CD8-positive, alpha-beta memory T cell (primary cell): ENCODE measurements around the gene FBXO4. TPM values are rescaled to one million over a fixed set of nuclear protein-coding genes. Genes with fewer than 3 reads are reported as not detected.
A peak's percentile ranks its signal among the peaks of the same experiment; 100 is the strongest.

Source experiments
- CTCF ChIA-PET: fragments of 350-600 bp; sonication (Branson Sonifier 250); formaldehyde crosslinking; loops from one replicate; lab custom pipeline; 2021; ENCODE audit warnings: antibody characterized with exemption; lab: Charles Lee
- POLR2A ChIA-PET: fragments of 350-600 bp; sonication (Branson Sonifier 250); formaldehyde crosslinking; loops from one replicate; lab custom pipeline; 2021; ENCODE audit warnings: antibody characterized with exemption; lab: Charles Lee
- DNase-seq, 5 donors: peaks; one replicate each; pipeline versions ENCODE4 v3.0.0 to v3.0.0-alpha.2; 2020 to 2022; ENCODE audit warnings: mixed read lengths in 1 of 5
- H3K27ac ChIP-seq: one replicate; pipeline ENCODE4 v1.7.0; 2013; ENCODE audit warnings: low read depth, mild to moderate bottlenecking, low read length, moderate library complexity
- H3K27me3 ChIP-seq: 2 replicates; pipeline ENCODE4 v1.7.0; 2013; ENCODE audit warnings: low read length, mild to moderate bottlenecking; ENCODE audit not compliant: insufficient read depth, poor library complexity, severe bottlenecking
- H3K36me3 ChIP-seq: 2 replicates; pipeline ENCODE4 v1.7.0; 2013; ENCODE audit warnings: mild to moderate bottlenecking, low read length, moderate library complexity; ENCODE audit not compliant: insufficient read depth
- H3K4me1 ChIP-seq: 2 replicates; pipeline ENCODE4 v1.7.0; 2013; ENCODE audit warnings: mild to moderate bottlenecking, low read length, moderate library complexity; ENCODE audit not compliant: insufficient read depth
- H3K4me3 ChIP-seq: 2 replicates; pipeline ENCODE4 v1.7.0; 2013; ENCODE audit warnings: mild to moderate bottlenecking, low read length
- H3K9me3 ChIP-seq: 2 replicates; pipeline ENCODE4 v1.7.0; 2013; ENCODE audit warnings: mild to moderate bottlenecking, low read length
- H3K27ac Mint-ChIP-seq, 8 donors: one replicate each; pipeline ENCODE4 v1.8.0; 2020 to 2021; ENCODE audit warnings: mixed read lengths in 8 of 8, mild to moderate bottlenecking in 6 of 8, inconsistent platforms in 3 of 8, moderate library complexity in 3 of 8
- H3K27me3 Mint-ChIP-seq, 2 donors: one replicate each; pipeline ENCODE4 v1.8.0; 2020 to 2021; ENCODE audit warnings: mixed read lengths in 2 of 2, mild to moderate bottlenecking in 1 of 2, moderate library complexity in 1 of 2
- H3K36me3 Mint-ChIP-seq, 3 donors: one replicate each; pipeline ENCODE4 v1.8.0; 2020 to 2021; ENCODE audit warnings: mixed read lengths in 3 of 3, inconsistent platforms in 1 of 3, mild to moderate bottlenecking in 1 of 3
- H3K4me1 Mint-ChIP-seq, 3 donors: one replicate each; pipeline ENCODE4 v1.8.0; 2020 to 2021; ENCODE audit warnings: mixed read lengths in 3 of 3, inconsistent platforms in 1 of 3, mild to moderate bottlenecking in 1 of 3
- H3K4me3 Mint-ChIP-seq, 7 donors: one replicate each; pipeline ENCODE4 v1.8.0; 2020 to 2021; ENCODE audit warnings: mixed read lengths in 7 of 7, mild to moderate bottlenecking in 6 of 7, moderate library complexity in 4 of 7, inconsistent platforms in 2 of 7
- H3K9me3 Mint-ChIP-seq, 5 donors: one replicate each; pipeline ENCODE4 v1.8.0; 2020 to 2022; ENCODE audit warnings: mixed read lengths in 5 of 5, mild to moderate bottlenecking in 3 of 5, moderate library complexity in 2 of 5, inconsistent platforms in 1 of 5
- polyA plus RNA-seq: library from polyadenylated mRNA; unstranded; fragments of 300-500 nt; fragmentation: Illumina TruSeq; gene quantifications from one replicate; pipeline ENCODE4 v1.2.3, GENCODE V29; 2021
- total RNA-seq, 2 experiments: library from RNA; stranded (reverse); gene quantifications; one replicate each; pipeline ENCODE4 v1.2.3, GENCODE V29; 2021

Gene FBXO4, protein sequence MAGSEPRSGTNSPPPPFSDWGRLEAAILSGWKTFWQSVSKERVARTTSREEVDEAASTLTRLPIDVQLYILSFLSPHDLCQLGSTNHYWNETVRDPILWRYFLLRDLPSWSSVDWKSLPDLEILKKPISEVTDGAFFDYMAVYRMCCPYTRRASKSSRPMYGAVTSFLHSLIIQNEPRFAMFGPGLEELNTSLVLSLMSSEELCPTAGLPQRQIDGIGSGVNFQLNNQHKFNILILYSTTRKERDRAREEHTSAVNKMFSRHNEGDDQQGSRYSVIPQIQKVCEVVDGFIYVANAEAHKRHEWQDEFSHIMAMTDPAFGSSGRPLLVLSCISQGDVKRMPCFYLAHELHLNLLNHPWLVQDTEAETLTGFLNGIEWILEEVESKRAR
- total RNA-seq (10 to 100 TPM; 15.8 to 18.0 TPM), polyA plus RNA-seq (17.0 TPM)

DNA sequence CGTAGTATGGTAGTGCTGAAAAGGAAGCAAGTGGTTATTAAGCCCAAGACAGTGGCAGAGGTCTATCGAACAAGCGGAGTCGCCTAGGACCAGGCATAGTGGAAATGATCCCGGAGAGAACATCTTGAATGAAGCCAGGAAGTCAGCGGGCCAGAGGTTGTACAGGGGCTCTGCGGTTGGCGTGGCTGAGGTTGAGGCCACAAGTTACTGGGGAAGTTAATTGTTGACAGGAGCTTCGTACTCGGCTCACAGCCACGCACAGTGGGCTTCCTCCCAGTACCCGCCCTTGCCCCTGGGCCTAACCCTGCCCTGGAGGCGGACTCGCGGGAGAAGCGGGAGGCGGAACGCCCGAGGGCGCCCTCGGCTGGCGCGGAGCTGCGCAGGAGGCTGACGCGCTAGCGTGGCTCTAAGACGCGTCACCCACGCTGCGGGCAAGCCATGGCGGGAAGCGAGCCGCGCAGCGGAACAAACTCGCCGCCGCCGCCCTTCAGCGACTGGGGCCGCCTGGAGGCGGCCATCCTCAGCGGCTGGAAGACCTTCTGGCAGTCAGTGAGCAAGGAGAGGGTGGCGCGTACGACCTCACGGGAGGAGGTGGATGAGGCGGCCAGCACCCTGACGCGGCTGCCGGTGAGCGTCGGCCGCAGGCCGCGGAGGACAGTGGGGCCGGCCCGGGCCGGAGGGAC lies at the start of gene FBXO4:
FBXO4 (plus strand) TSS at position 410 of the 683 bp plus-strand sequence; CDS start at position 439, 29 bp downstream.
- no peaks in the 10 kb centered on the region for H3K9me3 ChIP-seq
- Mint-ChIP-seq H3K27me3 (no peaks in the 10 kb centered on the region), H3K4me3 (peak within 1 kb of the TSS; percentile 72 to 96 (median 81)), H3K36me3 (peaks cover 0 to 21% (median 8%) of the 10 kb centered on the region in 3 donors), H3K4me1 (peaks cover 19 to 30% (median 25%) of the 10 kb centered on the region in 3 donors), H3K9me3 (no peaks in the 10 kb centered on the region), H3K27ac (peak within 1 kb of the TSS; percentile 84 to 99 (median 96))
- H3K4me1 ChIP-seq = peaks cover 12% of the 10 kb centered on the region
- no peaks in the 10 kb centered on the region for H3K36me3 ChIP-seq
- ChIA-PET POLR2A (interaction anchor here (0.8 to 1.7 kb wide), 5 partner anchors 11 to 65 kb away, joined by 3 to 46 read pairs (median 4); partner anchors contain the start of genes OXCT1 and RIMOC1), CTCF (interaction anchor here (1.0 to 1.4 kb wide), 3 partner anchors 11 to 68 kb away, joined by 3 to 5 read pairs (median 5); partner anchors contain the start of gene RIMOC1)
- H3K27me3 ChIP-seq = no peaks in the 10 kb centered on the region
- H3K27ac ChIP-seq = peak within 1 kb of the TSS; percentile 98
- DNase-seq = peak; percentile 79 to 93 (median 89)
- peak within 1 kb of the TSS; percentile 78 for H3K4me3 ChIP-seq

DNA sequence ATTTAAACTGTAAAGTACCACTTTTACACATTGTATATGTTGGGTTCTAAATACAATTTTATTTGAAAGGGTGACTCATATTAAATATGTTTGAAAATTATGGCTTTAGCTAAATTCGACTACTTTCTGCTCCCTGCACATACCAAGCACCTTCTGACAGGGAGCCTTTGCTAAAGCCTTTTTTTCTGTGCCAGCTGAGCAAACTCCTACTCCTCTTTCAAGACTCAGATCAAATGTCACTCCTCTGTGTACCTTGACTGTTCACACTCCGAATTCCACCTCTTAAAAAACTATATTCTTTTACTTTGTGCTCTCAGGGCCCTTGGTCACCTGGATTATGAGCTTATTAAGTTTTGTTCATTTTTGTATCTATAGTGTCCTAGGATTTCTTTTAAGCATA lies 48.4 kb upstream of the FBXO4 start:
- no peaks in the 10 kb centered on the region for H3K36me3 ChIP-seq
- no peak overlapping the region for H3K27ac ChIP-seq
- Mint-ChIP-seq H3K9me3 (no peaks in the 10 kb centered on the region), H3K36me3 (no peaks in the 10 kb centered on the region), H3K4me3 (no peak overlapping the region), H3K4me1 (peaks cover 0 to 11% (median 5%) of the 10 kb centered on the region in 3 donors), H3K27ac (no peak overlapping the region), H3K27me3 (peaks cover 4 to 12% of the 10 kb centered on the region in 2 donors)
- H3K9me3 ChIP-seq = no peaks in the 10 kb centered on the region
- POLR2A ChIA-PET = interaction anchor here (0.8 kb wide), 1 partner anchor 18 kb away, joined by 3 read pairs; no protein-coding TSS in a partner anchor
- DNase-seq = no peak
- peaks cover 1% of the 10 kb centered on the region for H3K4me1 ChIP-seq
- CTCF ChIA-PET = no interaction called here
- H3K27me3 ChIP-seq = no peaks in the 10 kb centered on the region
- no peak overlapping the region for H3K4me3 ChIP-seq

DNA sequence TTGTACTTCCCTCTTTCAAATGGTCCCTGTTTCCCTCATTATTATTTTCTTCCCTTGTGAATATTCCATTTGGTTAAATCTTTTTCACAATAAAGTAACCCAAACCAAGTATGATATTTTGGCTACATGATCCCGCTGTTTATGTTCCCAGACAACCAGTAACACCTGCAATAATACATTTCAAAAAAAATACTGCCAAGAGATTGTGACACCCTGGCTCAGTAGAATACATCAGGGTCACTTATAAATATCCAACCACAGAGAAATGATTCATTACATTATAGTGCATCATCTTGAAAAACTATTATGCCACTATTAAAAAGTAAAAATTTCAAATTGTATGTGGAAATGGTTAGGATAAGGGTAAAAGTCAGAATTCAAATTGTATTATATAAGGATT lies 47.7 kb upstream of the FBXO4 start:
- H3K4me3 Mint-ChIP-seq = no peak overlapping the region
- H3K9me3 Mint-ChIP-seq = no peaks in the 10 kb centered on the region
- CTCF ChIA-PET = no interaction called here
- H3K4me3 ChIP-seq = no peak overlapping the region
- H3K27me3 ChIP-seq = no peaks in the 10 kb centered on the region
- peaks cover 0 to 8% (median 5%) of the 10 kb centered on the region in 3 donors for H3K4me1 Mint-ChIP-seq
- peaks cover 4 to 12% of the 10 kb centered on the region in 2 donors for H3K27me3 Mint-ChIP-seq
- no peak overlapping the region for H3K27ac Mint-ChIP-seq
- no peaks in the 10 kb centered on the region for H3K36me3 Mint-ChIP-seq
- POLR2A ChIA-PET = interaction anchor here (0.8 kb wide), 1 partner anchor 17 kb away, joined by 3 read pairs; no protein-coding TSS in a partner anchor
- DNase-seq = no peak
- no peaks in the 10 kb centered on the region for H3K4me1 ChIP-seq
- no peaks in the 10 kb centered on the region for H3K36me3 ChIP-seq
- H3K9me3 ChIP-seq = no peaks in the 10 kb centered on the region
- H3K27ac ChIP-seq = no peak overlapping the region

DNA sequence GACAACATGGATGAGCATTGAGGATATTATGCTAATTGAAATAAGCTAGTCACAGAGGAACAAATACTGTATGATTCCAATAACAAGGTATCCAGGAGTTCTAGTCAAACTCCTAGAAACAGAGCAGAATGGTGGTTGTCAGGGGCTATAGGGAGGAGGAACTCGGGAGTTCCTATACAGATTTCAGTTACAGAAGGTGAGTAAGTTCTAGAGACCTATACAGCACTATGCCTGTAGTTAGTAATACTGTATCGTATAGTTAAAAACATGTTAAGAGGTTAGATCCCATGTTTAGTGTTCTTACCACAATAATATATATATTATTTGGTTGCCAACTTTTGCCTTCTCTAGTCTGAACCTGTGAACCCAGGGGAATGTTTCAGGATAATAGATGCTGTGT lies 46.9 kb upstream of the FBXO4 start:
- no peaks in the 10 kb centered on the region for H3K9me3 ChIP-seq
- no peak overlapping the region for H3K27ac ChIP-seq
- Mint-ChIP-seq H3K27ac (no peak overlapping the region), H3K9me3 (no peaks in the 10 kb centered on the region), H3K4me3 (no peak overlapping the region), H3K4me1 (peaks cover 0 to 8% (median 5%) of the 10 kb centered on the region in 3 donors), H3K27me3 (peaks cover 4 to 14% of the 10 kb centered on the region in 2 donors), H3K36me3 (no peaks in the 10 kb centered on the region)
- H3K27me3 ChIP-seq = no peaks in the 10 kb centered on the region
- POLR2A ChIA-PET = no interaction called here
- H3K4me3 ChIP-seq = no peak overlapping the region
- no peaks in the 10 kb centered on the region for H3K4me1 ChIP-seq
- H3K36me3 ChIP-seq = no peaks in the 10 kb centered on the region
- no peak for DNase-seq
- CTCF ChIA-PET = no interaction called here

DNA sequence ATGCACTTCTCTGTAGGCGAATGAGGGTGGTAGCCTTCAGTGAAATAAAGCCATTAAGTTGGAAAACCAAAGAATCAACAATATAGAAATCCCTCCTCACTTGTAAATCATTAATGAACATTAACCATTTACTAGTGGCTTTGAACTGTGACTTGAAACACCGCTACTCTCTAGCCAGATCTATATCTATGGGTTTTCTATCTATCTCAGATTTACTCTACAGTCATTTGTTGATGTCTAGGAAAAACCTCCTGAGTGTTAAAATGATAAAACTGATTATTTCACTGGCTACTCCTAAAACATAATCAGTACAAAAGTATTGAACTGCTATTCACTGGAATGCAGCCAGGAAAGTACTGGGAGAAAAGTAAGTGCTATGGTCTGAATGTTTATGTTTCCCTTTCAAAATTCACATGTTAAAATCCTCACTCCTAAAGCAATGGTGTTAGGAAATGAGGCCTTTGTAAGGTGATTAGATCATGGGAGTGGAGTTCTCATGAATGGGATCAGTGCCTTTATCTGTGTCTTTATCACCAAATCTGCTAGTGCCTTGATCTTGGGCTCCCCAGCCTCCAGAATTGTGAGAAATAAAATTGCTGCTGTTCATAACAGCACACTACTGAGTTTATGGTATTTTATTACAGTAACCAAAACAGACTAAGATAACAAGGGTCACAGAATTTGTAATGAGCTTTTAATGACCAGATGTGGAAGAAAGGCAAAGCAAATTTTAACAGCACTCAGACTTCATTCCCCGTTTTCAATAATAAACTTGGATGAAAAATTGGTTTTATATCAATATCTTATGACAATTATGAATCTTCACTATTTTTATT lies 46.2 kb upstream of the FBXO4 start:
- peaks cover 0 to 8% (median 5%) of the 10 kb centered on the region in 3 donors for H3K4me1 Mint-ChIP-seq
- ChIA-PET POLR2A (no interaction called here), CTCF (no interaction called here)
- Histone ChIP-seq H3K9me3 (no peaks in the 10 kb centered on the region), H3K27ac (no peak overlapping the region), H3K36me3 (no peaks in the 10 kb centered on the region), H3K4me1 (no peaks in the 10 kb centered on the region), H3K27me3 (no peaks in the 10 kb centered on the region), H3K4me3 (no peak overlapping the region)
- no peak overlapping the region for H3K27ac Mint-ChIP-seq
- H3K9me3 Mint-ChIP-seq = no peaks in the 10 kb centered on the region
- DNase-seq = no peak
- peaks cover 4 to 18% of the 10 kb centered on the region in 2 donors for H3K27me3 Mint-ChIP-seq
- H3K4me3 Mint-ChIP-seq = no peak overlapping the region
- H3K36me3 Mint-ChIP-seq = no peaks in the 10 kb centered on the region

DNA sequence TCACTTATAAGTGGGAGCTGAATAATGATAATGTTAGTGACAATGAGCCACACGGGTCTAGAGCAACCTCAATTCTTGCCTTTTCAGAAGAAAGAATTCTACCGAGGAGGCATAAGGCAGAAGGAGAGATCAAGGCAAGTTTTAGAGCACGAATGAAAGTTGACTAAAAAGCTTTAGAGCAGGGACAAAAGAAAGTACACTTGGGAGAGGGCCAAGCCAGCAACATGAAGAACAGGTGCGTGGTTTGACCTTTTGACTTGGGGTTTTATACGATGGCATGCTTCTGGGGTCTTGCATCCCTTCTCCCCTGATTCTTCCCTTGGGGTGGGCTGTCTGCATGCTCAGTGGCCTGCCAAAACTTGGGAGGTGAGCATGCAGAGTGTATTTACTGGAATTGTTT lies 42.3 kb upstream of the FBXO4 start:
- Histone ChIP-seq H3K27ac (no peak overlapping the region), H3K27me3 (no peaks in the 10 kb centered on the region), H3K9me3 (no peaks in the 10 kb centered on the region), H3K4me1 (no peaks in the 10 kb centered on the region), H3K4me3 (no peak overlapping the region), H3K36me3 (no peaks in the 10 kb centered on the region)
- peaks cover 4 to 30% of the 10 kb centered on the region in 2 donors for H3K27me3 Mint-ChIP-seq
- POLR2A ChIA-PET = no interaction called here
- no peaks in the 10 kb centered on the region for H3K4me1 Mint-ChIP-seq
- no peak for DNase-seq
- H3K9me3 Mint-ChIP-seq = no peaks in the 10 kb centered on the region
- no peak overlapping the region for H3K27ac Mint-ChIP-seq
- H3K4me3 Mint-ChIP-seq = no peak overlapping the region
- CTCF ChIA-PET = no interaction called here
- H3K36me3 Mint-ChIP-seq = no peaks in the 10 kb centered on the region

DNA sequence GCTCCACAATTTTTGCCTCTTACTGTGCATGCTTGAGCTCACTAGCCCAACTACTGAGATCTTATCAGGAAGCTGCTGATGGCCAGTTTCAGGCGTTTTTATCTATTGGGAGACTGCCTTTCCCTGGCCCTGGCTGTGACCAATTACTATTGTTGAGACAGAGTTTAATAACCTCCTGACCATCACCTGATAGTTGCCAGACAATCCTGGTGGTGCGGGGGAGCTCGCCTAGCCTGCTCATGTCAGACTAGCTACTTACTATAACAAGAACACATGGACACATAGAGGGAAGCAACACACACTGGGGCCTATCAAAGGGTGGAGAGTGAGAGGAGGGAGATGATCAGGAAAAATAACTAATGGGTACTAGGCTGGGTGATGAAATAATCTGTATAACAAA lies 41.8 kb upstream of the FBXO4 start:
- Histone ChIP-seq H3K4me3 (no peak overlapping the region), H3K9me3 (no peaks in the 10 kb centered on the region), H3K27me3 (no peaks in the 10 kb centered on the region), H3K27ac (peak overlapping the region; percentile 25), H3K36me3 (no peaks in the 10 kb centered on the region), H3K4me1 (no peaks in the 10 kb centered on the region)
- Mint-ChIP-seq H3K4me1 (no peaks in the 10 kb centered on the region), H3K36me3 (no peaks in the 10 kb centered on the region), H3K27ac (no peak overlapping the region), H3K9me3 (no peaks in the 10 kb centered on the region), H3K4me3 (no peak overlapping the region), H3K27me3 (peaks cover 4 to 31% of the 10 kb centered on the region in 2 donors)
- no peak for DNase-seq
- ChIA-PET POLR2A (no interaction called here), CTCF (no interaction called here)
